GM20431 (cell line): ENCODE results near the gene KIF16B.

ENCODE experiments used
- in situ Hi-C: fragments of 300-500 bp; cut with MseI, MboI; formaldehyde crosslinking; loops from one replicate; pipeline ENCODE4 v1.15.0; 2020; ENCODE audit warnings: low sequenced_read_pairs; ENCODE audit not compliant: unreplicated experiment

Gene KIF16B

DNA sequence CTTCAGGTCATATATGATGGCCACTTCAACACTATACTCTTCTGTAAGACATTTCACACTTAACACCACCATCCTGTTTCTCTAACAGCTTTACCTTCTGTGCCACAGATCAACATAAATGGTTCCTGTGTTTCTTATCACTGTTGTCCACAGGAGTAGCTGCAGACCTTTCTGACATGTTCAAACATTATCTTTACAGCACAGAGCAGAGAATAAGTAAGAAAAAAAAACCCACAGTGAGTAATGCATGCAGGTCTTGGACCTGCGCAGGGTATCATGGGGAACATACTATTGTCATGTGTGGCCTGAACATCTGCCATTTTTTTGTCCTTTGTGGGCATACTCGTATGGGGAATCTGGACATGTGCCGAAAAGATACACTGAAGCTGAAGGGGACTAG is 161.9 kb downstream of the KIF16B start:
- in situ Hi-C loops, result no loop called here

DNA sequence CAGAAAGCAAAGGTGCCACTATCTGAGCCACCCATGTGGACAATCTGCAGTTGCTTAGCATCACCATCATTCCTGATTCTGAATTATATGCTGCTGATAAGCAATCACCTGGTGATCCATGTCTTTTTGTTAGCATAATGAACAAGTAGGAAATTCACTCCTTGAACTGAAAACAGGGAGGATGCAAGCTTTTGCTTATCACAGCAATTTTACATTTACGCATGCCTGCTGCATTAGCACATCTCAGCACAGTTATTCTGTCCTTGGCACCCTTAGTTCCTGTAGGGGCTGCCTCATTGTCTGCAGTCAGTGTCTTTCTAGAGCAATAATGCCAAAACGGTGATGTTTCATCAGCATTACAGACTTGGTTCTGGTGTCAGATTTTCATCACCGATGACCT is 162.6 kb downstream of the KIF16B start:
- in situ Hi-C loops, result no loop called here

DNA sequence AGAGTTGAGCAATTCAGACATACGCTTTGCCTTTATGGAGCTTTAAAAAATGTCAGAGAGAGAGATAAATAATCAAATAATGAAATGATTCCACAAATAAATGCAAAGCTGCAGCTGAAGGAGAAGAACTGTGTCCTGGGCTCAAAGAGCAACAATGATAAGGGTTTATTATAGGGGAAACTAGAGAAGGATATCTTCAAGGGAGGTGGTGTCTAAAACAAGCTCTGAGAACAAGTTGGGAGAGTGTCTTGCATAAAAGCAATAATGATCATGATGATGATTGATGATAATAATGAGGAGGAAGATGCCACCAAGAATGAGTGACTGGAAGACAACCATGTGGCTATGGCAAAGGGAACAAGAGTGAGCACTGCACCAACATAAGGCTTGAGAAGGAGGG is 164.3 kb downstream of the KIF16B start:
- in situ Hi-C loops, result no loop called here

DNA sequence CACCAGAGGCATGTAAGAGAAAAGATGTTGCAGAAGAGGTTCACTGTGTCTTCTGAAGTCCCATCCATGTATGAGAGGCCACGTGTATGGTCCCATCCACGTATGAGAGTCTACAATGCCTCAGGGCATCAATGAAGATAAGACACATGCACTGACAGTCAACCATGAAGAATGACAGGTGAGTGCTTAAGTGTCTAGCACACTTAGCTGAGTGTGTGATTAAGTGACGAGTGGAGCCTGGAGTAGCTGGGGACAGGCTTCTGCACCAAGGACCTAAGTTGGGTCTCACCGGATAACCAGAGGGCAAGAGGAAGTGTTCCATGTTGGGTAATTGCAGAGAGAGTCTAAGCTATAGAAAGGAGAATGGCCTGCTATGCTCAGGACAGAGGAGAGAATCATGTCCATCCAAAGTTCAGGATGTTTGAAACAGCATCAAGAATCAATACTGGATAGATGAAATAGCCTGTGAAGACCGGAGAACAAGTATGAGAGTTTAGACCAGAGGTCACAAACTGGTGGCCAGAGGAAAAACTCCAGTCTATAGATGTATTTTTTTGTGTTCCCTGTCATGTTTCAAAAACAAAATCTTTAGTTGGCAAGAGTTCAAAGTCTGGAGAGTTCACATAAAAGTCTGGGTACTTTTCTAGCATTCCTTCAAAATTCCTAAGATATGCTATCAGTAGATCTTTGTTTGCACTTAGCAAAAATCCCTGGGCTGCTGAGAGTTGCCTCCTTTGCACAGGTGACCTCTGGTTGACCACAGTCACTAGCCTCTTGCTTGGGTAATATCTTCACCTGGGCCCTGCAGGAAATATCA is 165.8 kb downstream of the KIF16B start:
- in situ Hi-C loops, result no loop called here

DNA sequence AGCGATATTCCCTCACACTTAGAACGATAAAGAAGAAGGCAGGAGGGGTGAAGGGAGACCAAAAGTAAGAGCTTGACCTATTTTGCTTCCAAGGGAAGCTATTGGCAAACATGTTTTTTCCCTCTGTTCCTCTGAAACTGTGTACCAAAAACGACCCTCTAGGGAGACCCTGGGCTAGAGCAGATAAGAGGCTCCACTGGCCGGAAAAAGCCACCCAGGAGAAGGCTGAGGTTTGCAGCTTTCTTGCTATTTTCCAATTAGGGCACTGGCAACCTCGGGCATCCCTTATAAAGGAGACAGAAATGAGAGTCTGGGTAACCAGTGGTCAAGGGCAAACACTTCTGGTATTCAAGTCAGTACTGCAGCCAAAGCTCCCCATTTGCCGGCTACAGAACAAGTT is 168.0 kb downstream of the KIF16B start:
- in situ Hi-C loops, result no loop called here

DNA sequence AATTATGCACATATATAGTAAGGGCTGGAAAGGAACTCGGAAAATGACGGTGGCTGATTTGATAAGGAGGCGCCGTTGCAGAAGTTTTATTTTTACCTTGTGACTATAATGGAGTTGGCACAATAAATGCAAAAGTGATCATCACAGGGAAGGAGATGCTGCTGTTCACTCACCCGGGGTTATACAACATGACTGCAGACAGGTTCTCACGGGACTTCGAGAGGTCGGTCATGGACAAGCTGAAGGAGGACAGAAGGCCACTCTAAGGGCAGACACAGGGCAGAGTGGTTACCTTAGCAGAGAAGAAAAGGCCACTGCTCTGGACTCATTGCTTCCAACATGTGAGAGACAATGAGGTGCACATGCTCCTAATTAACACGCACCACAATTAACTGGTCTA is 168.6 kb downstream of the KIF16B start:
- in situ Hi-C loops, result no loop called here

DNA sequence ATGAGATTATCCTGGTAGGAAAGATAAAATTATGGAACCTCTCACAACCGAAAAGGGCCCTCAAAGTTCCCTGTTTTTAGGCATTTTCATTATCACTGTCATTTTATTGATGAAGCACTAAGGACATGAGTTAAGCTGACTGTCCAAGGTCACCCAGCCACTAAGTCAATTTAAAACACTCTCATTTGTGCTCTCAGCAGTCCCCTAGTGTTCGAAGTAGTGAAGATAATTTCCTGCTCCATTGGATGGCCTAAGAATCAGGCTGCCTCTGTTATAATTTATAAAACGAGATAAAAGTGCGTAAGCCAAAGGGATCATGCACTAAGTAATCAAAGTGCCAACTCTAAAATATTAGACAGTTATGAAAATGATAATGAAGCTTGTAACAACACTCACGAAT is 169.1 kb downstream of the KIF16B start:
- in situ Hi-C loops, result no loop called here

DNA sequence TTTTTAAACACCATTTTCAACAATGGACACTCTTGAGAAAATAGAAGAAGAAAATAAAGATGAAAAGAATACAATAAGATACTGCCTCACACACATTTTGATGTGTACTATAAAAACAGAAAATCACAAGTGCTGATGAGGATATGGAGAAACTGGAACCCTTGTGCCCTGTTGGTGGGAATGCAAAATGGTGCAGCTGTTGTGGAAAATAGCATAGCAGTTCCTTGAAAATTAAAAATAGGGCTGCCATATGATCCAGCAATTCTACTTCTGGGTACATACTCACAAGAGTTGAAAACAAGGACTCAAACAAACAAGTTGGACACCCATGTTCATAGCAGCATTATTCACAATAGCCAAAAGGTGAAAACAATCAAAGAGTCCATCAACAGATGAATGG is 173.0 kb downstream of the KIF16B start:
- in situ Hi-C loops, result no loop called here

DNA sequence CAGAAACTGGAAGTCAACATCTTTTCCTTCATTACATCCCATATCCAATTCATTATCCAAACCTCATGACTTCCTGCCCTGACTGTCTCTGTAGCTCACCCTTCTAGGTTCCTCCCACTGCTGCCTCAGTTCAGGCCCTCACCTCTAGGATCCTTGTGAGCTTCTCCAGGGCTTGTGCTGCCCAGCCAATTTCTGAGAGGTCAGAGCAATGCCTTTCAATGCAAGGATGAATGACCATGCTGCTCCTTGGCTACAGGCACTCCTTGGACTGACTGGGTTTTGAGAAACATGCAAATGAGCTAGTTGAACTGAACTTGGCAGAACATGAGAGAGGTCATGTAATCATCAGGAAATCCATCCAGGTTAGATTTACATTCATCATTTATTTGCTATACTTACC is 173.4 kb downstream of the KIF16B start:
- in situ Hi-C loops, result no loop called here

DNA sequence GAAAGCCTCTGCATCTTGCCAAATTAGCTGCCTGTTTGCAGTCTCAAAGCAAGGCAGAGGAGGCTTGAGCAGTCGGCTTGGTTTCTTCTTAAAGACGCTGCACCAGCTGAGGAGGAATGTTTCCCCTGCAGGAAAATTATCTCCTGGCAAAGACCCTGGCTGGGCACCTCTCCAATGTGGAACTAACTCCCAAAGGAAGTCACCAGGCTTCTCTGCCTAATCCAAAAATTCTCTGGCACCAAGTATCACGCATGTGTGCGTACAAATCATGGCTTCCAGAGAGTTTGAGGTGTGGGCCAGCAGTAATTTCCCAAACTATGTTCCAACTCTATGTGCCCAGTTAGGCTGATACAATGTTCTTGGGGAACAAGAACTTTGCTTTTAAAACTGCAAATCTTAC is 176.2 kb downstream of the KIF16B start:
- in situ Hi-C loops, result no loop called here

DNA sequence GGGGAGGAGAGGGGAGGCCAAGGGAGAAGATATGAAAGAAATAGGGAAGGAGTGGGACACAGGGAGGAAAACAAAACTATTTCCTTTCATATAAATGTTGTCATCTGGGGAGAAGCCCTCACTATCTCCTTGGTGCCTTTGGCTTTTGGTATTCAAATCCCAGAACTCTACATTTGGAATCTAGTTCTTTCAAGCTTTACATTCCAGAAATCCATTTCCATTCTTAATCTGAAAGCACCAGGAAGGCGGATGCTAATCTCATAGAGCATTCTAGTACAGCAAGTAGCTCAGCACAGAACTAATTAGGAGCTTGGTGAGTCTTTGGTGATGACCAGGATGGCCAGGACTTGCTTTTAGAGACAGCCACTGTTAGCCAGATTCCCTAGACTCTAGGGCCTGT is 177.9 kb downstream of the KIF16B start:
- in situ Hi-C loops, result no loop called here

DNA sequence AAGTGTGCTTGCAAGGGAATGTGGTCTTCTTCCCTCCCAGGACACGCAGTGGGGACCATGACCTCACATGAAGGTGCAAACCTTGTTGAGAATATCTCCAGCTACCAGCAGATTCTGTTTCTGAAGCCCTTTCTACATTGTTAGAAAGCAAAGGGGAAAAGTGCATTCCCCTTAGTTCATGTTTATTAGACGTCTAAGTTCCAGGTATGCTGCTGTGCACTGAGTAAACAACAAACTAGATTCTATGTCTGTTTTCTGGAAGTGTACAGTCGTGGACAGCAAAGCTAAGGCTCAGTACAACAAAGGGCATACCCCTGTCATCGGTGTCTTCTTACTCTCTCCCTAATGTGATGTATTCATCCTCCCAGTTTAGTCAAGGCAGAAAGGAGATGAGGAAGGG is 178.5 kb downstream of the KIF16B start:
- in situ Hi-C loops, result no loop called here

DNA sequence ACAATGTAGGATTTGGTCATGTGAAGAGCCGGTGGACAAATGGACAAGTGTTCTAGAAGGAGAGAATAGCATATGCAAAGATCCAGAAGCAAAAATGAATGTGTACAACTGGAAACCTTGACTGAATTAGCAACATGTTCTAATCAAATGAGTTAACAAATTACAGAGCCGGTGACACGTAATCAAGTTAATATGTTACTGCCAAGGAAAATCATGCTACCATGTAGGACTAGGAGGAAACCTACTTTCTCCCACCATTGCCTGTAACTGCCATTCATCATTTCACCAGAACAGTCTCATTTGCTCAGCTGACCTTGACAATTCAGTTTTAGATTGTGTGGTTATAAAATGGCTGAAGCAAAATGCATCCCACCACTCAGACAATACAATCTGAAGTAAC is 179.4 kb downstream of the KIF16B start:
- in situ Hi-C loops, result no loop called here

DNA sequence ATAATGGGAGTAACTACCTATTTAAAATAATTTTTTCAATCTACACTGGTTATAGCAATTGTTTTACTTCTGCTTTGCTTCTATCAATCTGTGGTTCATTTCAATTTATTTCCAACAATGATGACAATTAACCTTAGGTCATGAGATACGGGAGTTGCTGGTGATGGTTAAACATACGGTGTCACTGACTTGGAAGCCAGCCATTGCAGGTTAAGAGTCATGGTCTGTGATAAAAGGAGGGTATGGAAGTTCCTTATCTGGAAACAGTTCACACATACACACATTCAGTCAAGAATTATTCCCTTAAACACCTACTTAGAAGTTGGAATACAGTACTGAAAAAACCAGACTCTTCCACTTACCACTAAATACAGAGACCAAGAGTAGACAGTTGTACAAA is 180.0 kb downstream of the KIF16B start:
- in situ Hi-C loops, result no loop called here

DNA sequence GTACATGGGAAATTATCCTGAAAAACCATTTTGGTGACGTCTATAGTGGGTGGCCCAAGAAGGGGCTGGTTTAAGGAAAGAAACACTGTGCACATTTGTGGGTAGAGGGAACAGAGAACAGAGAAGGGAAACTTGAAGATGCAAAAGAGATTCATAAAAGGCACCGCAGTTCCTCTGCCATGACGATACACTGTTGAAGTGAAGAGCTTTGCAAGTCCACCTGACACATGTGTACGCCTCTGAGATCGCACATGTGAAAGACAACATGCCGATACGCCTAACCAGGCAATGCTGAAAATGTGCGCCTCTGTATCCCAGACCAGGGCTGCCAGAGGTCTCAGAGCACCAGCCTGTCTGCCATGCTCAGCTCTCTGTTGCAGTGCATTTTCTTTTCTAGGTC is 180.9 kb downstream of the KIF16B start:
- in situ Hi-C loops, result no loop called here

DNA sequence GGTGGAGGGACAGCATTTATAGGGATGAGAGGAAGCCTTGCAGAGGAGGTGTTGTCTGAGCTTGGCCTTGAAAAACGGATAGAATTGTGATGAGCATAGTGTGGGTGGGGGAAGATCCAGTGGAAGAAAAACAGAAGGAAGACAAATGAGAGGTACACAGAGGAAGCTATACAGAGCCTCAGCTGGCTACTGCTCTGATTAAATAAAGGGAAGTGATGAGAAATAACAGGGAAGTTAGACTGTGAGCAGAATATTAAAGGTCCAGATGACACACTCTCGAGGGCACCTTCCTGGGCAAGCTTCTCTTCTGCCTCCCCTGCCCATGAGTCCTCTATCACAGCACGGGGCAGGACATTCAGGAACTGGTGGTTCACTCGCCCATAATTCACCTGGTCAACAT is 182.3 kb downstream of the KIF16B start:
- in situ Hi-C loops, result no loop called here

DNA sequence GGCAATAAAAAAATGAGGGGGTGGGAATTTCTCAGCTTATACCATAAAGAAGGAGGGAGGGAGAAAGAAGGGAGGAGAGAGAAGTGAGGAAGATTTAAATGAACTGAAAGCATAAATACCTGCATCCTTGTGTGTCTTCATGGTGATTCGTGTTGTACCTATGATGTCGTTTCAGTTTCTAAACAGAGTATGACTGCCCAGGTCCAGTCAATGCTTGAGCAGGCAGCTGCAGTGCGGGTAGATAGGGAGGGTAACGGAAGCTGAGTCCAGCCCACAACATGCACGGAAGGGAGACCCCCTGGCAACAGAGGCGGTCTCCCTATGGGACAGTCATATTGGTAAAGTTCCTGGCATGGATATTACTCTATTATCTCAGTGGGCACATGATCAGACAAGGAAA is 184.5 kb downstream of the KIF16B start:
- in situ Hi-C loops, result no loop called here

DNA sequence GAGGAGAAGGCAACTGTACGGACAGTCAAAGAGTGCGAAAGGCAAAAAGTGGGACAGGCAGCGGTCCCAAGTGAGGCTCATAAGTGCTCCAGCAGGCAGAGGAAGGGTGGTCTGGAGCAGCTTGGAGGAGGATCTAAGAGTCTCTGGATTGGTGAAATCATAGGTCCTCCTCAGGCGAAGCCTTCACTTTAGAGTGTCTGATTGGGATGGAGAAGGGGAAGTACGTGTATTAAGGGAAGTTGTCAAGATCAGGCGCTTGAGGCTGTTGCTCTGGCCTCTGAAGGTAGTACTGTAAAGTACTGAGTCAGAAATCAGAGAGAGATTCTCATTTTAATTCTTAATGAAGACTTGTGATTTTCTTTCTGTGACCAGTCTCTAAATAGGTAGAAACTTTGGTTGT is 185.6 kb downstream of the KIF16B start:
- in situ Hi-C loops, result no loop called here

DNA sequence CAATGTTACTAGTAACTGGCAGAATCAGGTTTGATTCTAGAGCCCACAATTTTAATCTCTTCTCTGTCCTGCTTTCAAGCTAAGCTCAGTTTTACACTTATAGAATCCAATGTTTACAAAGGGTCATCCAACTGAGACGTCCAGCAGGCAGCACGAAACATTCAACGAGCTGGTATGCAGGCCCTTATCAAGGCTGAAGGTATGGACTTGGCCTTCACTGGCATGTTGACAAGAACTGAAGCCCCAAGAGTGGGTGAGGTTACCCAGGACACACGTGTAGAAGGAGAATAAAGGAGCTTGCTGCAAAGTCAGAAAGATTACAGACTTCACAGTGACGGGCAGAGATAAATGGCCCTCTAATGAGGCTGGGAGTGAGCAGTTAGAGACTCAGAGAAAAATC is 187.4 kb downstream of the KIF16B start:
- in situ Hi-C loops, result no loop called here

DNA sequence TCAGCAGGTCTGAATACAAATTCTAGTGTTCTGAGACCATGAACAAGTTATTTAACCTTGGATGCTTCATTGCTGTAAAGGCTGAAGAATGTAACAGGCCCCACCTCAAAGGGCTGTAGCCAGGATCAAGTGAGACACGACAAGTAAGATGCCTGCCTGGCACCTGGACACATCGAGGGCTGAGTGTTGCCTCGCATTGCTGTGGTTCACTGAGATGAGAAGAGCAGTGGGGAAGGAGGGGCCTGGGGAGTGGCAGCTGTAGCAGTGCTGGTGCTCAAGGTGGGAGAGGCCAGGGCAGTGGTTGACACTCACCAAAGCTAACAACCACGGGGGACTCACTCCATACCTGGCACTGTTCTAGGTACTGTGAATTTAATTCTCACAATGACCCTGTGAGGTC is 187.8 kb downstream of the KIF16B start:
- in situ Hi-C loops, result no loop called here

DNA sequence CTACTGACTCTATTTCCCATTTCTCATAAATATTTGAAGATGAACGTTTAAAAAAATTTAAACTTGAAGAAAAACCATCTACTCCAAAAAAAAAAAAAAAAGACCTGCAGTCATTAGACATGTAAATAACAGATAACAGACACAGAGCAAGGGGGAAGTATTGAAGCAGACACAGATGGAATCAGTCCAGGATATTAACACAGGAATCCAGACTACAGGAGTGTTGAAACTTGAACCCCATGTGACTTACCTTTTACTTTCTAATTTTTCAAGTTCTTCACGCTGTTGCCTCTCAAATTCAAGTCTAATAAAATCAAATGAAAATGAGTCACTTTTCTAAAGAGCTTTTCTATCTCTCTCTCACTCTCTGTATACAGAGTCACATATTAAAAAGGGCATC is 191.8 kb downstream of the KIF16B start:
- in situ Hi-C loops, result no loop called here

DNA sequence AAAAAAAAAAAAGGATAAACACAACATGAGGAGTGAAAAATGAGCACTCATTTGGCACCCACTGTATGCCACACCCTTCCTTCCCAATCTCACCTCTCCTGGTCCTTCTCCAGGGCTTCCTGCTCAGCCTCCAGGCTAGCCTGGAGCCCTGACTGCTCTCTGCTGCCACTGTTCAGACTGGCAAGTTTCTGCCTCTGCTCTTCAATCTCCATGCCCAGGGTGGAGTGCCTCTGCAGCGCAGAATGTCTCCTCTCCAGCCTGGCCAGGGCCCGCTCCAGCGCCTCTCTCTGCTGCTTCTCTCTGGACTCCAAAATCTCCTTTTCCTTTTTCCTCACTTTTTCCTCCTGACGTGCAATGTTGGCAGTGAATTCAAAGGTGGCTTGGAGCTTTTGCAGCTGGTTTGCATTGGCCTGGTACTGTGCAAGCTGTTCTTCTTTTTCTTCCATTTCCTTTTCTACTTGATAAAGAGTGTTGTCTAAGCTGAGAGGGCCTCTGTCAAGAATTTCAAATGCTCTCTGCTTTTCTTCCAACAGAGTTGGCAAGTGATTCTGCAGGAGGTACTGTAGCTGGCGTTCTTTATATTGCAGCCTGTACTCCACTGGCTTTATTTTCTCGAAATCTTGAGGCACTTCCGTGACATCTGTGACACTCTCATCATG is 194.4 kb downstream of the KIF16B start:
- in situ Hi-C loops, result no loop called here
